ENCODE results near the gene ZNHIT6.
"Not testable (repeated sequence)": the region's sequence is repeated elsewhere in the genome, so short reads cannot be mapped to it uniquely, and the experiment has no call there.

- TF ChIP-seq, protein P1, sequence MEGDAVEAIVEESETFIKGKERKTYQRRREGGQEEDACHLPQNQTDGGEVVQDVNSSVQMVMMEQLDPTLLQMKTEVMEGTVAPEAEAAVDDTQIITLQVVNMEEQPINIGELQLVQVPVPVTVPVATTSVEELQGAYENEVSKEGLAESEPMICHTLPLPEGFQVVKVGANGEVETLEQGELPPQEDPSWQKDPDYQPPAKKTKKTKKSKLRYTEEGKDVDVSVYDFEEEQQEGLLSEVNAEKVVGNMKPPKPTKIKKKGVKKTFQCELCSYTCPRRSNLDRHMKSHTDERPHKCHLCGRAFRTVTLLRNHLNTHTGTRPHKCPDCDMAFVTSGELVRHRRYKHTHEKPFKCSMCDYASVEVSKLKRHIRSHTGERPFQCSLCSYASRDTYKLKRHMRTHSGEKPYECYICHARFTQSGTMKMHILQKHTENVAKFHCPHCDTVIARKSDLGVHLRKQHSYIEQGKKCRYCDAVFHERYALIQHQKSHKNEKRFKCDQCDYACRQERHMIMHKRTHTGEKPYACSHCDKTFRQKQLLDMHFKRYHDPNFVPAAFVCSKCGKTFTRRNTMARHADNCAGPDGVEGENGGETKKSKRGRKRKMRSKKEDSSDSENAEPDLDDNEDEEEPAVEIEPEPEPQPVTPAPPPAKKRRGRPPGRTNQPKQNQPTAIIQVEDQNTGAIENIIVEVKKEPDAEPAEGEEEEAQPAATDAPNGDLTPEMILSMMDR (IDR thresholded peaks at IDR 0.05 in 2 of 3, conservative IDR thresholded peaks at IDR 0.05 in 1 of 3; ENCODE audit: control insufficient read depth in 2 of 3, extremely low read depth in 1 of 3, insufficient read depth in 1 of 3, low read depth in 3 of 3, low read length in 3 of 3): not testable (repeated sequence)
- not testable (repeated sequence) for TF ChIP-seq USF1 (IDR thresholded peaks at IDR 0.05; ENCODE audit: borderline replicate concordance, extremely low read length, insufficient read depth, low read depth, low read length); TCF7 (IDR thresholded peaks at IDR 0.05; ENCODE audit: borderline replicate concordance); HDAC6 (IDR thresholded peaks at IDR 0.05; ENCODE audit: unreplicated experiment); PKNOX1 (IDR thresholded peaks at IDR 0.05)
Measured at GRCh38 chr1:85714418-85715114, 6.3 kb upstream of the ZNHIT6 start.

Data from GM12878 (cell line).